Kidney epithelial cell (primary cell): ENCODE measurements around the gene STARD13. TPM values are rescaled to one million over a fixed set of nuclear protein-coding genes. Genes with fewer than 3 reads are reported as not detected.

ENCODE experiments used
- DNase-seq: peaks from one replicate; pipeline ENCODE4 v3.0.0-alpha.2; 2010; ENCODE audit warnings: low read depth
- H3K27me3 ChIP-seq: 2 replicates; pipeline ENCODE4 v1.6.0; 2011; ENCODE audit warnings: low read length; ENCODE audit not compliant: control insufficient read depth, insufficient read depth
- H3K36me3 ChIP-seq: 2 replicates; pipeline ENCODE4 v1.5.1; 2011; ENCODE audit warnings: low read length; ENCODE audit not compliant: control insufficient read depth, insufficient read depth
- H3K4me3 ChIP-seq: 2 replicates; pipeline ENCODE4 v1.5.1; 2011; ENCODE audit warnings: low read depth, mild to moderate bottlenecking, control low read depth, low read length
- total RNA-seq: library from RNA; depleted of rRNA; stranded (reverse); fragments of >200 nt; gene quantifications from 2 replicates; pipeline ENCODE4 v1.2.3, GENCODE V29; 2015
- TF ChIP-seq, protein P1 (sequence below): IDR thresholded peaks from 2 replicates; pipeline ENCODE4 v1.5.1; 2011; ENCODE audit warnings: mild to moderate bottlenecking, moderate library complexity, low read length, control low read depth, inconsistent platforms; ENCODE audit not compliant: insufficient read depth, poor library complexity, severe bottlenecking

Gene STARD13
- total RNA-seq, 1 donor from 2014 or later, result 10.1 TPM

DNA sequence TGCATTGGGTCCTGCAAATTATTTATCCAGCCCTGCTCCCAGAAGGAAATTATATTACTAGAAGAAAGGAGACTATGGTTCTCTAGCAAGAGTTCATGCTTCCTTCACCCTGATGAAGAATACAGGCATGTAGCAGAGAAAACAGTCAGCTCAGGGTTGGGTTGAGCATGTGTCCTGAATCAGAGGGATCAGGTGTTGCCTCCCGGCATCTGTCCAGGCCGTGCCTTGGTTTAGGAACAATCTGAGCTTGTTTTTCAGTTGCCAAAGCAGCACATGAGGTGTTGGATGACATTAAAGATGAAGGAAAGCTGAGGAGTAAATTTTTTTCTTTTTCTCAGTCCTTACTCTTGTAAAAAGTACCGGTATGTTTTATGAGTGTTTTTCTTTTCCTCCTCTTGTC is 207.3 kb downstream of the STARD13 start:
- TF ChIP-seq, protein P1, sequence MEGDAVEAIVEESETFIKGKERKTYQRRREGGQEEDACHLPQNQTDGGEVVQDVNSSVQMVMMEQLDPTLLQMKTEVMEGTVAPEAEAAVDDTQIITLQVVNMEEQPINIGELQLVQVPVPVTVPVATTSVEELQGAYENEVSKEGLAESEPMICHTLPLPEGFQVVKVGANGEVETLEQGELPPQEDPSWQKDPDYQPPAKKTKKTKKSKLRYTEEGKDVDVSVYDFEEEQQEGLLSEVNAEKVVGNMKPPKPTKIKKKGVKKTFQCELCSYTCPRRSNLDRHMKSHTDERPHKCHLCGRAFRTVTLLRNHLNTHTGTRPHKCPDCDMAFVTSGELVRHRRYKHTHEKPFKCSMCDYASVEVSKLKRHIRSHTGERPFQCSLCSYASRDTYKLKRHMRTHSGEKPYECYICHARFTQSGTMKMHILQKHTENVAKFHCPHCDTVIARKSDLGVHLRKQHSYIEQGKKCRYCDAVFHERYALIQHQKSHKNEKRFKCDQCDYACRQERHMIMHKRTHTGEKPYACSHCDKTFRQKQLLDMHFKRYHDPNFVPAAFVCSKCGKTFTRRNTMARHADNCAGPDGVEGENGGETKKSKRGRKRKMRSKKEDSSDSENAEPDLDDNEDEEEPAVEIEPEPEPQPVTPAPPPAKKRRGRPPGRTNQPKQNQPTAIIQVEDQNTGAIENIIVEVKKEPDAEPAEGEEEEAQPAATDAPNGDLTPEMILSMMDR, result no peak
- H3K36me3 ChIP-seq, result no peaks in the 10 kb centered on the region
- no peak for DNase-seq
- no peaks in the 10 kb centered on the region for H3K27me3 ChIP-seq
- H3K4me3 ChIP-seq, result no peak overlapping the region

DNA sequence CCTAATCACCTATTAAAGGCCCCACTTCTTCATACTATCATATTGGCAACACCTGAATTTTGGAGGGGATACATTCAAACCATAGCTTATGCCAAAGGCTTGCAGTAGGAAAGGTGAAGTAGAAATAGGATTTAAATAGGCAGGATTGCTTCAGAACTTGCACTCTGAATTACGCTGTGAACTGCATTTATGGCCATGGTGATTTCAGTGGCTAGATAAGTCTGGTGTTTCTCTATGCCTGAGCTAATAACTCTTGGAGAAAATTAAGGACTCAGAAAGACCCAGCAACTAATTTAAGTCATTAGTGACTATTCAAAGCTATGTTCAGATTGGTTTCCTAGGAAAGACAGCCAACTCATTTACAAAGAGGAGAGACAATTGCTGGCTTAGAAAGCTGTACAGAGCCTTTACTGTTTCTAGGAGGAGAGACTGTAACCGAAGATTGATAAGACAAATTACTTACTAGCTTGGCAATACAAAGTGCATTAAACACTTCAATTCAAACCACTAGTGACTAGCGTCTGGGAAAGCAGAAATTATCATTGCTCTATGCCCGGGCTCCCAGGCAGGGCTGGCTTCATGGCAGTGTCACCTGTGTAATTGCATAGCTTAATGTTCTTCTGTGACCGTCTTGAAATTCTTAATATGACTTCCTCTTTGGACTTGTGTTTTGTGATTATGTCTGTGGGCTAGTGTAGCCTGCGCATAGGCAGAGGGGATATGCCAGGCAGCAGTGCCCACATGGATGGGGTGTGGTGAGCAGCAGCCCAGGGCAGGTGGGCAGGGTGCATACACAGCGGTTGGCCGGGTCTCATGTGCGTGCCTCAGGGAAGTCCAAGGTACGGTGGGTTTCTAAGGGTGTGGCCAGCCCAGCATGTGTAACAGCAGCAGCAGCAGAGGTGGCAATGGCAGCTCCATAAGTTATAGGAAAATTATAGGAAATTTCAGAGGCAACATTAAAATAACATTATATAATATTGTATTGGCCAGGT is 209.3 kb downstream of the STARD13 start:
- no peaks in the 10 kb centered on the region for H3K36me3 ChIP-seq
- no peaks in the 10 kb centered on the region for H3K27me3 ChIP-seq
- TF ChIP-seq, protein P1, result no peak
- no peak for DNase-seq
- no peak overlapping the region for H3K4me3 ChIP-seq

DNA sequence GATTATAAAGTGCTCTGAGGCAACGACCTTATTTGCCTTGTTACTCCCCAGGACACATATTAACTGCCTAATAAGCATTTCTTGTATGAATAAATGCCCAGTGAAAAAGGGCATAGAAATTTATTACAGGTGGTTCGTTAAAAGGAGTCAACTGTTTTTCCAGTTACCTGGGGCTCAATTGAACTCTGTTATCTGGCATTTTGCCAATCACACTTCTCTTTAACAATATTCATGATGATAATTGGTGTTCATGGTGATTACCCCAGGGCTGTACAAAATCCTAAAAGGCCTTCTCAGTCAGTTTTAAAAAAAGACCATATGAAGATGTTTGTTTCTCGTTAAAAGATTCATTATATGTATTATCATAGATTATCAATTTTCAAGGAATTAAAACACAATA is 212.2 kb downstream of the STARD13 start:
- TF ChIP-seq, protein P1, result no peak
- no peaks in the 10 kb centered on the region for H3K36me3 ChIP-seq
- H3K27me3 ChIP-seq, result no peaks in the 10 kb centered on the region
- H3K4me3 ChIP-seq, result no peak overlapping the region
- DNase-seq, result no peak

DNA sequence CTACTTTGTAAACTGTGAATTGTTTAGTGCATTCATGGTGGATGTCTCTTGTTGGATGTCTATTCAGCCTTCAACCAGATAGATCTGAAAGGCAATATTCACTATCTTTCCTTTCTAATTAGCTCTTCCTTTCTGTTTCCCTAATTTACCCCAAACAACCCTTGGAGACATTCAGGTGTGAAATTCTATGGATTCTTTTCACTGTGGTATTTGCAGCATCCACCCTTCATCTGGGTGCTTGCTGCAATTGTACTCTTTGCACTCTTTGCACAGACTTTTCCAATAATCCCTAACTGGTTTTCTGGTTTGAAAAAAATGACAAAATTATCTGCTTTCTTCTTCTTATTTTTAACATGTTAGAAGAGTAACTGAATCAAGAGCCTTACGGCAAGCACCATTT is 212.8 kb downstream of the STARD13 start:
- DNase-seq, result no peak
- no peak overlapping the region for H3K4me3 ChIP-seq
- TF ChIP-seq, protein P1, result no peak
- no peaks in the 10 kb centered on the region for H3K27me3 ChIP-seq
- no peaks in the 10 kb centered on the region for H3K36me3 ChIP-seq

DNA sequence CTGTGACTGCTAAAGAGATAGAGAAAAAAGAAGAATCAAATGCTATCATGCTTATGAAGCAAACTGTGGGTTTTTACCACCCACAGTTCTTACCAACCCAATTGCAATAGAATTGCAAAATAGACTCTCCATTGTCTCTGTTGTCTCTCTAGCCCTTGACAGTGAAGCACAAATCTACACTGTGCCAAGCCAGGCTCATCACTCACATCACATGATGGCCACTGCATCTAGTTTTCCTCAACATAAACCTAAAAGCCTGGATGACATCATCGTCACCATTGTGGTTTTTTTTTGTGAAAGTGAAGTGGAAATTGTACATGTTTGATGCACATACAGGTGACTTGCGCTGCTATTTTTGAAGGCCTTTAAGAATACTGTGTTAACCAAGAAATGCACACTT is 213.3 kb downstream of the STARD13 start:
- TF ChIP-seq, protein P1, result no peak
- H3K27me3 ChIP-seq, result no peaks in the 10 kb centered on the region
- H3K36me3 ChIP-seq, result no peaks in the 10 kb centered on the region
- H3K4me3 ChIP-seq, result no peak overlapping the region
- no peak for DNase-seq

DNA sequence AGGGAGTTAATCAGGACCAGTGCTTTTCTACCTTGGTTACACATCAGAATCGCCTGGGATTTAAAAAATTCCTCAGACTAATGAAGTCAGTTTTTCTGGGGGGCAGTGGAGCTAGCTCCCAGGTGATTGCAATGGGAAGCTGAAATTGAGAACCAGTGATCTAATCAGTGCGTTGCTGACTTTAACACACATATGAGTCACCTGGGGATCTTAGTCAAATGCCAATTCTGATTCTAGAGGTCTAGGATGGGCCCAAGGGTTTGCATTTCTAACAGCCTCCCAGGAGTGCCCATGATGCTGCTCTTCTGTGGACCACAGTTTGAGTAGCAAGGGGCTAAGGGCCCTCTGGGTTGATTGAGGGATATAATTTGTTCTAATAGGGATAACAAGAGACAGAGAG is 214.8 kb downstream of the STARD13 start:
- TF ChIP-seq, protein P1, result no peak
- Histone ChIP-seq H3K27me3 (no peaks in the 10 kb centered on the region), H3K4me3 (no peak overlapping the region), H3K36me3 (no peaks in the 10 kb centered on the region)
- peak; percentile 1 for DNase-seq
